ENCODE data around the gene UNC80.

GRCh38 chr2:209970271-209970670 is 198.6 kb downstream of the UNC80 start:
- no peak for TF ChIP-seq CTCF (IDR thresholded peaks at IDR 0.05)
- TF ChIP-seq POLR2A (IDR thresholded peaks at IDR 0.05) = no peak

Measured in Peyer's patch (tissue), 4 donors.